Endothelial cell of umbilical vein (primary cell): Measurements from ENCODE around the gene GAK. TPM values are rescaled to one million over a fixed set of nuclear protein-coding genes. Genes with fewer than 3 reads are reported as not detected.

Experiments
- BruUV-seq: library from RNA; stranded (reverse); fragments of 400-500 nt; replicated peaks from 2 replicates; lab custom pipeline; 2021; lab: Mats Ljungman, UMichigan
- CTCF ChIA-PET: fragments of 300-600, 350-600 bp; sonication (Branson Sonifier 250); formaldehyde crosslinking; loops from one replicate; lab custom pipeline; 2021; ENCODE audit warnings: antibody characterized with exemption, inconsistent platforms; lab: Charles Lee
- POLR2A ChIA-PET: fragments of 300-600, 350-600 bp; sonication (Branson Sonifier 250); formaldehyde crosslinking; loops from one replicate; lab custom pipeline; 2021; ENCODE audit warnings: antibody characterized with exemption, inconsistent platforms; lab: Charles Lee
- DNase-seq: peaks from one replicate; pipeline ENCODE4 v3.0.0-alpha.2; 2011; ENCODE audit warnings: low read depth, low spot score
- FAIRE-seq: peaks from 2 replicates; lab custom pipeline; 2011; peaks lifted over from hg19 to GRCh38; lab: Jason Lieb, UNC
- H2AFZ ChIP-seq: 2 replicates; pipeline ENCODE4 v1.6.0; 2012; ENCODE audit warnings: low read depth, low read length, control low read depth, inconsistent platforms
- H3K27ac ChIP-seq: 2 replicates; pipeline ENCODE4 v1.5.1; 2011; ENCODE audit warnings: low read depth, mild to moderate bottlenecking, control low read depth, low read length, moderate library complexity; ENCODE audit not compliant: insufficient read depth
- H3K27me3 ChIP-seq, 2 experiments: 2 replicates each; pipeline versions ENCODE4 v1.6.0 to v1.6.1; 2011; ENCODE audit warnings: low read length in 2 of 2, mixed read lengths in 1 of 2; ENCODE audit not compliant: control insufficient read depth in 2 of 2, insufficient read depth in 2 of 2
- H3K36me3 ChIP-seq, 2 experiments: 2 replicates in 1 of 2; 3 replicates in 1 of 2; pipeline ENCODE4 v1.5.1; 2011; ENCODE audit warnings: low read length in 2 of 2, mild to moderate bottlenecking in 1 of 2, moderate library complexity in 1 of 2; ENCODE audit not compliant: control insufficient read depth in 2 of 2, insufficient read depth in 2 of 2; ENCODE audit errors: extremely low read depth in 1 of 2
- H3K4me1 ChIP-seq: 3 replicates; pipeline ENCODE4 v1.5.1; 2011; ENCODE audit warnings: mild to moderate bottlenecking, low read length; ENCODE audit not compliant: control insufficient read depth, insufficient read depth; ENCODE audit errors: extremely low read depth
- H3K4me2 ChIP-seq: 2 replicates; pipeline ENCODE4 v1.6.1; 2011; ENCODE audit warnings: low read length, control low read depth, mixed read lengths; ENCODE audit not compliant: insufficient read depth
- H3K4me3 ChIP-seq, 3 experiments: fragments of 200-600 bp in 1 of 3; sonication (generic), shearing (Covaris generic) in 1 of 3; replicated peaks in 1 of 3; 2 replicates each; pipeline ENCODE4 v1.5.1; 2011 to 2016; ENCODE audit warnings: control low read depth in 3 of 3, low read length in 3 of 3, mild to moderate bottlenecking in 2 of 3, inconsistent platforms in 1 of 3, low read depth in 1 of 3, moderate library complexity in 1 of 3; ENCODE audit not compliant: insufficient read depth in 1 of 3
- H3K79me2 ChIP-seq: 2 replicates; pipeline ENCODE4 v1.6.0; 2012; ENCODE audit warnings: low read length, inconsistent platforms; ENCODE audit not compliant: control insufficient read depth, insufficient read depth
- H3K9ac ChIP-seq: replicated peaks from 2 replicates; pipeline ENCODE3; 2011; ENCODE audit warnings: low read length, control low read depth; ENCODE audit not compliant: insufficient read depth; ENCODE audit errors: extremely low read depth
- H3K9me1 ChIP-seq: replicated peaks from 3 replicates; pipeline ENCODE4 v1.6.0; 2011; ENCODE audit warnings: mild to moderate bottlenecking, low read length; ENCODE audit not compliant: control insufficient read depth, insufficient read depth; ENCODE audit errors: extremely low read depth
- H3K9me3 ChIP-seq: replicated peaks from 2 replicates; pipeline ENCODE4 v1.5.1; 2012; ENCODE audit warnings: low read length, inconsistent platforms; ENCODE audit not compliant: control insufficient read depth, insufficient read depth
- H4K20me1 ChIP-seq: replicated peaks from 2 replicates; pipeline ENCODE3; 2011; ENCODE audit warnings: mild to moderate bottlenecking, low read length; ENCODE audit not compliant: control insufficient read depth, insufficient read depth; ENCODE audit errors: extremely low read depth
- CTCF ChIP-seq, 2 donors: IDR thresholded peaks; 1 replicate in 1 of 2; 2 replicates in 1 of 2; pipeline ENCODE4 v1.5.1; 2011; ENCODE audit warnings: low read length in 2 of 2, mild to moderate bottlenecking in 2 of 2, moderate library complexity in 2 of 2, control low read depth in 1 of 2, inconsistent platforms in 1 of 2, low read depth in 1 of 2; ENCODE audit not compliant: insufficient read depth in 1 of 2; ENCODE audit errors: extremely low read depth in 1 of 2
- EZH2 ChIP-seq: IDR thresholded peaks from 2 replicates; pipeline ENCODE4 v1.6.1; 2012; ENCODE audit warnings: borderline replicate concordance, low read depth, mild to moderate bottlenecking, moderate library complexity, low read length, inconsistent platforms; ENCODE audit not compliant: severe bottlenecking
- FOS ChIP-seq: IDR thresholded peaks from 2 replicates; pipeline ENCODE4 v1.6.1; 2011; ENCODE audit warnings: mild to moderate bottlenecking, low read length, moderate library complexity, borderline replicate concordance; ENCODE audit not compliant: insufficient read depth
- GATA2 ChIP-seq: IDR thresholded peaks from 2 replicates; pipeline ENCODE4 v1.7.0; 2011; ENCODE audit warnings: low read depth, mild to moderate bottlenecking, moderate library complexity, mixed read lengths, low read length; ENCODE audit not compliant: insufficient read length, insufficient read depth
- JUN ChIP-seq: IDR thresholded peaks from 2 replicates; pipeline ENCODE4 v1.6.1; 2011; ENCODE audit warnings: borderline replicate concordance, low read depth; ENCODE audit not compliant: insufficient read length, insufficient read depth
- MAX ChIP-seq: IDR thresholded peaks from 2 replicates; pipeline ENCODE4 v1.6.1; 2011; ENCODE audit not compliant: insufficient read depth, insufficient read length
- MYC ChIP-seq: IDR thresholded peaks from one replicate; pipeline ENCODE4 v1.6.1; 2011; ENCODE audit warnings: mild to moderate bottlenecking, low read depth, low read length
- POLR2A ChIP-seq: IDR thresholded peaks from 2 replicates; pipeline ENCODE4 v1.6.1; 2012; ENCODE audit warnings: low read depth, mild to moderate bottlenecking, control low read depth, low read length
- POLR2AphosphoS5 ChIP-seq: IDR thresholded peaks from 2 replicates; pipeline ENCODE4 v1.6.1; 2012; ENCODE audit warnings: low read depth, mild to moderate bottlenecking, control low read depth, low read length, moderate library complexity; ENCODE audit not compliant: insufficient read depth
- dilution Hi-C: fragments of 300-500 bp; cut with MboI; formaldehyde crosslinking; loops from one replicate; pipeline ENCODE4 v1.15.0; 2019; ENCODE audit warnings: low sequenced_read_pairs; ENCODE audit not compliant: extremely low pct_ligation_motif_present
- intact Hi-C: fragments of 100-400 bp; cut with micrococcal nuclease; formaldehyde crosslinking; loops from one replicate; pipeline ENCODE4 v1.10.0; 2022
- polyA plus RNA-seq, 4 experiments: library from polyadenylated mRNA; depleted of rRNA in 3 of 4; stranded (reverse) in 3 of 4; unstranded in 1 of 4; fragments of >200 nt; gene quantifications; 2 replicates each; pipeline versions ENCODE4 v1.2.1 to v1.2.3, GENCODE V29; 2011 to 2012; ENCODE audit warnings: missing spikeins in 1 of 4
- total RNA-seq: library from RNA; stranded (reverse); gene quantifications from 2 replicates; pipeline ENCODE4 v1.2.3, GENCODE V29; 2021

The GAK gene
- total and polyA plus RNA-seq, 2 donors (not counting 3 experiments of a cell fraction or from before 2014, with no cell fraction given), result 49.6 to 109 TPM

- H3K79me2 ChIP-seq, result no peaks in the 10 kb centered on the region
- DNase-seq (no peak), FAIRE-seq (no peak)
- H3K4me3 ChIP-seq, result no peak overlapping the region
- H3K9ac ChIP-seq, result no peak overlapping the region
- no peaks in the 10 kb centered on the region for H3K36me3 ChIP-seq
- H3K4me2 ChIP-seq, result no peak overlapping the region
- intact Hi-C loops (no loop called here), dilution Hi-C loops (no loop called here)
- H3K9me1 ChIP-seq, result no peaks in the 10 kb centered on the region
- H3K4me1 ChIP-seq, result no peaks in the 10 kb centered on the region
- no peaks in the 10 kb centered on the region for H3K27me3 ChIP-seq
- H3K9me3 ChIP-seq, result no peaks in the 10 kb centered on the region
- no TSS peak for BruUV-seq
- TF ChIP-seq POLR2A (no peak), FOS (no peak), MAX (no peak), GATA2 (no peak), CTCF (IDR thresholded peaks at IDR 0.05; ENCODE audit: extremely low read depth in 1 of 2, insufficient read depth in 1 of 2, low read depth in 1 of 2, low read length in 2 of 2) (no peak), MYC (no peak), EZH2 (no peak), JUN (no peak), POLR2AphosphoS5 (no peak)
- H4K20me1 ChIP-seq, result no peaks in the 10 kb centered on the region
- POLR2A ChIA-PET, result no interaction called here
- no peak overlapping the region for H3K27ac ChIP-seq
- CTCF ChIA-PET, result no interaction called here
- H2AFZ ChIP-seq, result no peak overlapping the region
Measured at GRCh38 chr4:836750-837301, 95.3 kb downstream of the GAK start.
